Osteoblast (primary cell): Measurements from ENCODE around the gene HLA-DRB5. TPM values are rescaled to one million over a fixed set of nuclear protein-coding genes. Genes with fewer than 3 reads are reported as not detected.
"Not testable (repeated sequence)": the region's sequence is repeated elsewhere in the genome, so short reads cannot be mapped to it uniquely, and the experiment has no call there.

Experiments
- DNase-seq: peaks from one replicate; pipeline ENCODE4 v3.0.0; 2011; ENCODE audit warnings: low spot score, mixed read lengths; ENCODE audit not compliant: insufficient read length; ENCODE audit errors: missing footprints
- H2AFZ ChIP-seq: 2 replicates; pipeline ENCODE4 v1.6.0; 2011; ENCODE audit warnings: mild to moderate bottlenecking, low read length
- H3K27ac ChIP-seq: 2 replicates; pipeline ENCODE4 v1.5.1; 2011; ENCODE audit warnings: mild to moderate bottlenecking, low read depth, low read length, moderate library complexity
- H3K27me3 ChIP-seq: 2 replicates; pipeline ENCODE4 v1.6.0; 2012; ENCODE audit warnings: mild to moderate bottlenecking, control low read depth, inconsistent platforms, low read length, moderate library complexity; ENCODE audit not compliant: insufficient read depth
- H3K36me3 ChIP-seq: 2 replicates; pipeline ENCODE4 v1.5.1; 2011; ENCODE audit warnings: mild to moderate bottlenecking, low read length, control low read depth, moderate library complexity; ENCODE audit not compliant: insufficient read depth
- H3K4me1 ChIP-seq: 2 replicates; pipeline ENCODE4 v1.5.1; 2011; ENCODE audit warnings: mild to moderate bottlenecking, low read length, control low read depth, moderate library complexity; ENCODE audit not compliant: insufficient read depth
- H3K4me2 ChIP-seq: 2 replicates; pipeline ENCODE4 v1.6.0; 2011; ENCODE audit warnings: mild to moderate bottlenecking, low read length; ENCODE audit not compliant: insufficient read depth
- H3K4me3 ChIP-seq: fragments of 200-600 bp; sonication (generic); 3 replicates; pipeline ENCODE4 v1.5.1; 2012; ENCODE audit warnings: mild to moderate bottlenecking, low read length, inconsistent platforms; ENCODE audit not compliant: insufficient read depth
- H3K79me2 ChIP-seq: 2 replicates; pipeline ENCODE4 v1.6.0; 2012; ENCODE audit warnings: mild to moderate bottlenecking, low read length, control low read depth, inconsistent platforms; ENCODE audit not compliant: insufficient read depth
- H3K9me3 ChIP-seq: 2 replicates; pipeline ENCODE4 v1.5.1; 2011; ENCODE audit warnings: low read depth, low read length, control low read depth
- H4K20me1 ChIP-seq: 2 replicates; pipeline ENCODE4 v1.6.0; 2012; ENCODE audit warnings: mild to moderate bottlenecking, low read length, control low read depth; ENCODE audit not compliant: insufficient read depth
- small RNA-seq: library from RNA; depleted of rRNA; stranded (forward); fragments of <200 nt; gene quantifications from one replicate; pipeline ENCODE3, GENCODE V24; 2012
- total RNA-seq: library from RNA; depleted of rRNA; stranded (reverse); fragments of >200 nt; gene quantifications from 2 replicates; pipeline ENCODE4 v1.2.3, GENCODE V29; 2012
- TF ChIP-seq, protein P1 (sequence below): IDR thresholded peaks from 2 replicates; pipeline ENCODE4 v1.5.1; 2011; ENCODE audit warnings: mild to moderate bottlenecking, low read depth, low read length, moderate library complexity; ENCODE audit errors: extremely low read depth

The HLA-DRB5 gene
- total RNA-seq, 1 donor = not detected

DNA sequence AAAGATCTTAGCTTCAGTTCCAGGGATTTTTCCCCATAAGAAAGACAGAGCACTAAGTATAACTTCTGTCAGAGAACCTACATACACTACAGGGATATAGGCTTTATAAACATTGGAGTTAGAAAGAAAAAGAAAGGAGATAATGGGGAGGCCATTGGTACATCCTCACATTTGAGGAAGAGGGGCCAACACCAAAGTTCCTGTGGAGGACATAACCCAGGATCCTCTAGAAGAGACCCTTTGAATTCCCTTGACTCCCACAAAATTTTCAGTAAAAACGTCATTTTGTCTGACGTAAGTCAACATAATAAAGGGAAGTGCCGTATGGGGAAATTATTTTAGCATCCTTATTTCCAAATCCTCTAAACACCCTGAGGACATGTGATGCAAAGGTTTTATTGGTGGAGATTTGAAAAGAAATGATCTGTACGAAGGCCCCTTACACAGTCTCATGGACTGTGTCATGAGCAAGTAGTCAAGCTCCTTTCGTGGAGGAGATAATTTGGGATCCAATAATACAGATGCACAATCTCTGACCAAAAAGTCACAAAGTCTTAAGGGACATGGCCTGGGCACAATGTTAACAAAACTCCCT, 57.2 kb downstream of the HLA-DRB5 start:
- no peaks in the 10 kb centered on the region for H3K9me3 ChIP-seq
- H3K79me2 ChIP-seq = no peaks in the 10 kb centered on the region
- no peaks in the 10 kb centered on the region for H3K27me3 ChIP-seq
- H3K36me3 ChIP-seq = no peaks in the 10 kb centered on the region
- H4K20me1 ChIP-seq = no peaks in the 10 kb centered on the region
- no peak overlapping the region for H2AFZ ChIP-seq
- no peaks in the 10 kb centered on the region for H3K4me1 ChIP-seq
- TF ChIP-seq, protein P1, sequence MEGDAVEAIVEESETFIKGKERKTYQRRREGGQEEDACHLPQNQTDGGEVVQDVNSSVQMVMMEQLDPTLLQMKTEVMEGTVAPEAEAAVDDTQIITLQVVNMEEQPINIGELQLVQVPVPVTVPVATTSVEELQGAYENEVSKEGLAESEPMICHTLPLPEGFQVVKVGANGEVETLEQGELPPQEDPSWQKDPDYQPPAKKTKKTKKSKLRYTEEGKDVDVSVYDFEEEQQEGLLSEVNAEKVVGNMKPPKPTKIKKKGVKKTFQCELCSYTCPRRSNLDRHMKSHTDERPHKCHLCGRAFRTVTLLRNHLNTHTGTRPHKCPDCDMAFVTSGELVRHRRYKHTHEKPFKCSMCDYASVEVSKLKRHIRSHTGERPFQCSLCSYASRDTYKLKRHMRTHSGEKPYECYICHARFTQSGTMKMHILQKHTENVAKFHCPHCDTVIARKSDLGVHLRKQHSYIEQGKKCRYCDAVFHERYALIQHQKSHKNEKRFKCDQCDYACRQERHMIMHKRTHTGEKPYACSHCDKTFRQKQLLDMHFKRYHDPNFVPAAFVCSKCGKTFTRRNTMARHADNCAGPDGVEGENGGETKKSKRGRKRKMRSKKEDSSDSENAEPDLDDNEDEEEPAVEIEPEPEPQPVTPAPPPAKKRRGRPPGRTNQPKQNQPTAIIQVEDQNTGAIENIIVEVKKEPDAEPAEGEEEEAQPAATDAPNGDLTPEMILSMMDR = no peak
- DNase-seq = no peak
- H3K4me2 ChIP-seq = no peak overlapping the region
- H3K4me3 ChIP-seq = no peak overlapping the region
- no peak overlapping the region for H3K27ac ChIP-seq

DNA sequence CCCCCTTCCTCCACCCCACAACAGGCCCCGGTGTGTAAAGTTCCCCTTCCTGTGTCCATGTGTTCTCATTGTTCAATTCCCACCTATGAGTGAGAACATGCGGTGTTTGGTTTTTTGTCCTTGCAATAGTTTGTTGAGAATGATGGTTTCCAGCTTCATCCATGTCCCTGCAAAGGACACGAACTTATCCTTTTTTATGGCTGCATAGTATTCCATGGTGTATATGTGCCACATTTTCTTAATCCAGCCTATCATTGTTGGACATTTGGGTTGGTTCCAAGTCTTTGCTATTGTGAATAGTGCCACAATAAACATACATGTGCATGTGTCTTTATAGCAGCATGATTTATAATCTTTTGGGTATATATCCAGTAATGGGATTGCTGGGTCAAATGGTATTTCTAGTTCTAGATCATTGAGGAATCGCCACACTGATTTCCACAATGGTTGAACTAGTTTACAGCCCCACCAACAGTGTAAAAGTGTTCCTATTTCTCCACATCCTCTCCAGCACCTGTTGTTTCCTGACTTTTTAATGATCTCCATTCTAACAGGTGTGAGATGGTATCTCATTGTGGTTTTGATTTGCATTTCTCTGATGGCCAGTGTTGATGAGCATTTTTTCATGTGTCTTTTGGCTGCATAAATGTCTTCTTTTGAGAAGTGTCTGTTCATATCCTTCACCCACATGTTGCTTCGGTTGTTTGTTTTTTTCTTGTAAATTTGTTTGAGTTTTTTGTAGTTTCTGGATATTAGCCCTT, 62.2 kb downstream of the HLA-DRB5 start:
- not testable (repeated sequence) for DNase-seq

More for the DNA sequence above, 62.2 kb downstream of the HLA-DRB5 start:
- H2AFZ ChIP-seq, H4K20me1 ChIP-seq, H3K36me3 ChIP-seq, H3K4me2 ChIP-seq, H3K79me2 ChIP-seq, H3K4me3 ChIP-seq, H3K27ac ChIP-seq, H3K27me3 ChIP-seq, H3K4me1 ChIP-seq, H3K9me3 ChIP-seq: not testable (repeated sequence)

Small RNA genes within 50 kb of the gene (small RNA-seq; reads per million reads assigned to genes)
- not detected for gene RNU1-61P

Other genes starting within 250 kb of the HLA-DRB5 start
- not detected in 2 replicates for gene TSBP1, start 158.4 kb downstream of the HLA-DRB5 start, total RNA-seq
- not detected in 2 replicates for gene BTNL2, start 123.1 kb downstream of the HLA-DRB5 start, total RNA-seq
- 5.8 and 50.7 TPM in 2 replicates for gene HLA-DRA, start 90.4 kb downstream of the HLA-DRB5 start, total RNA-seq
- gene HLA-DRB1, start 59.6 kb upstream of the HLA-DRB5 start, total RNA-seq = 1.1 and 19.7 TPM in 2 replicates
- gene HLA-DQA1, start 107.1 kb upstream of the HLA-DRB5 start, total RNA-seq = 0.29 TPM in 1 of 2 replicates, not detected in the other
- under 0.01 and 6.5 TPM in 2 replicates for gene HLA-DQB1, start 136.4 kb upstream of the HLA-DRB5 start, total RNA-seq
- not detected in 2 replicates for gene HLA-DQA2, start 211.1 kb upstream of the HLA-DRB5 start, total RNA-seq
- gene HLA-DQB2, start 233.2 kb upstream of the HLA-DRB5 start, total RNA-seq = not detected in 2 replicates